ENCODE measurements around the gene AOPEP.

The AOPEP gene

GRCh38 chr9:95049761-95050160, 323.3 kb downstream of the AOPEP start:
- FAIRE-seq (no peak), DNase-seq (ENCODE audit: insufficient read length, low spot score) (no peak)
- TF ChIP-seq CTCF (IDR thresholded peaks at IDR 0.05; ENCODE audit: insufficient read depth, missing control alignments), result no peak

GRCh38 chr9:95053611-95054570, 327.4 kb downstream of the AOPEP start:
- FAIRE-seq, result no peak
- TF ChIP-seq CTCF (IDR thresholded peaks at IDR 0.05; ENCODE audit: insufficient read depth, missing control alignments), result no peak
- no peak for DNase-seq (ENCODE audit: insufficient read length, low spot score)

GRCh38 chr9:95055334-95055850, 328.9 kb downstream of the AOPEP start:
- no peak for TF ChIP-seq CTCF (IDR thresholded peaks at IDR 0.05; ENCODE audit: insufficient read depth, missing control alignments)
- no peak for FAIRE-seq
- no peak for DNase-seq (ENCODE audit: insufficient read length, low spot score)

- TF ChIP-seq CTCF (IDR thresholded peaks at IDR 0.05; ENCODE audit: insufficient read depth, missing control alignments), result no peak
- DNase-seq (ENCODE audit: insufficient read length, low spot score), result no peak
- no peak for FAIRE-seq
Observed at GRCh38 chr9:95055851-95056551, 329.5 kb downstream of the AOPEP start.

GRCh38 chr9:95057101-95057500, 330.6 kb downstream of the AOPEP start:
- FAIRE-seq (no peak), DNase-seq (ENCODE audit: insufficient read length, low spot score) (no peak)
- no peak for TF ChIP-seq CTCF (IDR thresholded peaks at IDR 0.05; ENCODE audit: insufficient read depth, missing control alignments)

- DNase-seq (ENCODE audit: insufficient read length, low spot score), result no peak
- no peak for FAIRE-seq
- TF ChIP-seq CTCF (IDR thresholded peaks at IDR 0.05; ENCODE audit: insufficient read depth, missing control alignments), result no peak
Observed at GRCh38 chr9:95058121-95058785, 331.8 kb downstream of the AOPEP start.

Measured in D721Med (cell line).